PFSK-1 (cell line): ENCODE results near the gene RABEPK. TPM values are rescaled to one million over a fixed set of nuclear protein-coding genes. Genes with fewer than 3 reads are reported as not detected.

Source experiments
- FOXP2 ChIP-seq: optimal IDR thresholded peaks from 2 replicates; pipeline ENCODE3; 2011; ENCODE audit warnings: borderline replicate concordance, control low read depth, inconsistent platforms; ENCODE audit not compliant: insufficient read depth; ENCODE audit errors: extremely low read length, extremely low read depth
- POLR2AphosphoS5 ChIP-seq: IDR thresholded peaks from 2 replicates; pipeline ENCODE4 v1.6.1; 2012; ENCODE audit warnings: low read depth, mild to moderate bottlenecking, control low read depth, low read length, moderate library complexity
- REST ChIP-seq, 2 experiments: IDR thresholded peaks; 2 replicates each; pipeline versions ENCODE4 v1.6.1 to v1.8.0; 2011 to 2012; ENCODE audit warnings: low read depth in 2 of 2, low read length in 2 of 2, control low read depth in 1 of 2, inconsistent platforms in 1 of 2, mild to moderate bottlenecking in 1 of 2, moderate library complexity in 1 of 2; ENCODE audit not compliant: insufficient read depth in 1 of 2
- SIN3A ChIP-seq: IDR thresholded peaks from 2 replicates; pipeline ENCODE4 v1.6.1; 2012; ENCODE audit warnings: mild to moderate bottlenecking, low read length, moderate library complexity, borderline replicate concordance; ENCODE audit not compliant: insufficient read depth
- TAF1 ChIP-seq: IDR thresholded peaks from 2 replicates; pipeline ENCODE4 v1.6.1; 2012; ENCODE audit warnings: low read length, control low read depth, borderline replicate concordance; ENCODE audit not compliant: insufficient read depth
- polyA plus RNA-seq: library from polyadenylated mRNA; unstranded; fragments of >200 nt; gene quantifications from one replicate; pipeline ENCODE4 v1.2.1, GENCODE V29; 2012; ENCODE audit warnings: low read depth, missing spikeins; ENCODE audit not compliant: insufficient read length

Gene RABEPK
- 58.6 TPM for polyA plus RNA-seq

- TF ChIP-seq SIN3A (peak; percentile 49; the same call in 1 of the 2 replicates), FOXP2 (peak; percentile 79), TAF1 (peak; percentile 69; the same call in 1 of the 2 replicates), POLR2AphosphoS5 (peak; percentile 90), REST (IDR thresholded peaks at IDR 0.05; ENCODE audit: insufficient read depth in 1 of 2, low read depth in 2 of 2, low read length in 2 of 2) (no peak)
Measured at GRCh38 chr9:125200216-125201047, at the start of gene RABEPK. Gene RABEPK (plus strand): TSS chr9:125200542. CDS start chr9:125203014, 2,472 bp downstream.

GRCh38 chr9:125151730-125152129, 48.6 kb upstream of the RABEPK start:
- TF ChIP-seq SIN3A (no peak), POLR2AphosphoS5 (no peak), REST (IDR thresholded peaks at IDR 0.05; ENCODE audit: insufficient read depth in 1 of 2, low read depth in 2 of 2, low read length in 2 of 2) (no peak), FOXP2 (no peak), TAF1 (no peak)

- TF ChIP-seq POLR2AphosphoS5 (no peak), SIN3A (no peak), REST (IDR thresholded peaks at IDR 0.05; ENCODE audit: insufficient read depth in 1 of 2, low read depth in 2 of 2, low read length in 2 of 2) (no peak), TAF1 (no peak), FOXP2 (no peak)
Measured at GRCh38 chr9:125153712-125154367, 46.5 kb upstream of the RABEPK start.

GRCh38 chr9:125156551-125156950, 43.8 kb upstream of the RABEPK start:
- TF ChIP-seq SIN3A: no peak
- TF ChIP-seq REST (IDR thresholded peaks at IDR 0.05; ENCODE audit: insufficient read depth in 1 of 2, low read depth in 2 of 2, low read length in 2 of 2): no peak
- no peak for TF ChIP-seq TAF1
- no peak for TF ChIP-seq FOXP2
- TF ChIP-seq POLR2AphosphoS5: no peak
